HEK293 (cell line): ENCODE measurements around the gene SAMD1.

Source experiments
- GLIS2 ChIP-seq: fragments of 450-650 bp; formaldehyde crosslinking; IDR thresholded peaks from 2 replicates; pipeline ENCODE4 v1.5.1; 2016; ENCODE audit warnings: missing biosample characterization, missing genetic modification characterization
- HOXD13 ChIP-seq: sonication (generic); formaldehyde crosslinking; IDR thresholded peaks from 2 replicates; pipeline ENCODE4 v1.8.0; 2022; ENCODE audit warnings: missing genetic modification reagents, borderline replicate concordance
- KLF9 ChIP-seq: fragments of 450-650 bp; formaldehyde crosslinking; IDR thresholded peaks from 2 replicates; pipeline ENCODE4 v1.5.1; 2016; ENCODE audit warnings: missing biosample characterization, missing genetic modification characterization, low read depth
- SCRT1 ChIP-seq: fragments of 450-650 bp; formaldehyde crosslinking; IDR thresholded peaks from 2 replicates; pipeline ENCODE4 v1.5.1; 2016; ENCODE audit warnings: missing biosample characterization, missing genetic modification characterization, borderline replicate concordance
- TRIM28 ChIP-seq: IDR thresholded peaks from 2 replicates; pipeline ENCODE4 v1.6.1; 2011; ENCODE audit warnings: low read length, control low read depth, borderline replicate concordance
- ZBTB20 ChIP-seq: fragments of 450-650 bp; formaldehyde crosslinking; IDR thresholded peaks from 2 replicates; pipeline ENCODE4 v1.5.1; 2016; ENCODE audit warnings: missing biosample characterization, missing genetic modification characterization
- ZBTB8A ChIP-seq: fragments of 450-650 bp; formaldehyde crosslinking; IDR thresholded peaks from 2 replicates; pipeline ENCODE4 v1.5.1; 2016; ENCODE audit warnings: missing biosample characterization, missing genetic modification characterization
- ZNF121 ChIP-seq: fragments of 450-650 bp; formaldehyde crosslinking; IDR thresholded peaks from 2 replicates; pipeline ENCODE4 v1.5.1; 2016; ENCODE audit warnings: missing biosample characterization, missing genetic modification characterization
- ZNF311 ChIP-seq: fragments of 450-650 bp; formaldehyde crosslinking; IDR thresholded peaks from 2 replicates; pipeline ENCODE4 v1.5.1; 2017; ENCODE audit warnings: missing biosample characterization, missing genetic modification characterization, borderline replicate concordance
- ZNF335 ChIP-seq: fragments of 450-650 bp; formaldehyde crosslinking; conservative IDR thresholded peaks from 2 replicates; pipeline ENCODE4 v1.5.1; 2016; ENCODE audit warnings: missing biosample characterization, missing genetic modification characterization
- ZNF341 ChIP-seq: fragments of 450-650 bp; formaldehyde crosslinking; IDR thresholded peaks from 2 replicates; pipeline ENCODE4; 2016; ENCODE audit warnings: low read depth, missing biosample characterization, missing genetic modification characterization
- ZNF391 ChIP-seq: fragments of 450-650 bp; formaldehyde crosslinking; IDR thresholded peaks from 2 replicates; pipeline ENCODE4 v1.5.1; 2016; ENCODE audit warnings: low read depth, missing biosample characterization, missing genetic modification characterization, borderline replicate concordance
- ZNF423 ChIP-seq: fragments of 450-650 bp; formaldehyde crosslinking; IDR thresholded peaks from 2 replicates; pipeline ENCODE4 v1.5.1; 2016; ENCODE audit warnings: missing biosample characterization, missing genetic modification characterization
- ZNF555 ChIP-seq: fragments of 450-650 bp; formaldehyde crosslinking; conservative IDR thresholded peaks from 2 replicates; pipeline ENCODE4 v1.5.1; 2017; ENCODE audit warnings: missing biosample characterization, mild to moderate bottlenecking, missing genetic modification characterization, inconsistent platforms
- ZNF571 ChIP-seq: fragments of 450-650 bp; formaldehyde crosslinking; IDR thresholded peaks from 2 replicates; pipeline ENCODE4 v1.5.0; 2017; ENCODE audit warnings: missing biosample characterization, missing genetic modification characterization
- ZNF626 ChIP-seq: fragments of 450-650 bp; sonication (Bioruptor Pico); formaldehyde crosslinking; IDR thresholded peaks from 2 replicates; pipeline ENCODE4 v1.5.1; 2018; ENCODE audit warnings: missing biosample characterization, missing genetic modification characterization, inconsistent platforms
- ZNF660 ChIP-seq: fragments of 450-650 bp; IDR thresholded peaks from 2 replicates; pipeline ENCODE4 v1.5.1; 2018; ENCODE audit warnings: missing biosample characterization, mild to moderate bottlenecking, missing genetic modification characterization
- ZSCAN16 ChIP-seq: fragments of 450-650 bp; formaldehyde crosslinking; IDR thresholded peaks from 2 replicates; pipeline ENCODE4 v1.5.1; 2016; ENCODE audit warnings: missing biosample characterization, missing genetic modification characterization
- ZSCAN30 ChIP-seq: fragments of 450-650 bp; IDR thresholded peaks from 2 replicates; pipeline ENCODE4 v1.5.1; 2018; ENCODE audit warnings: missing biosample characterization, mild to moderate bottlenecking, missing genetic modification characterization, moderate library complexity
- TF ChIP-seq, protein P1 (sequence below): sonication (generic); formaldehyde crosslinking; IDR thresholded peaks from 2 replicates; pipeline ENCODE4 v1.8.1; 2022; ENCODE audit warnings: mild to moderate bottlenecking, moderate library complexity, missing genetic modification reagents
- TF ChIP-seq, protein P2 (sequence below): fragments of 450-650 bp; formaldehyde crosslinking; IDR thresholded peaks from 2 replicates; pipeline ENCODE4 v1.5.1; 2017; ENCODE audit warnings: missing biosample characterization, missing genetic modification characterization
- TF ChIP-seq, protein P3 (sequence below): fragments of 450-650 bp; formaldehyde crosslinking; IDR thresholded peaks from 2 replicates; pipeline ENCODE4 v1.5.1; 2016; ENCODE audit warnings: missing biosample characterization, missing genetic modification characterization
- TF ChIP-seq, protein P4 (sequence below): fragments of 450-650 bp; formaldehyde crosslinking; IDR thresholded peaks from 2 replicates; pipeline ENCODE4 v1.5.1; 2016; ENCODE audit warnings: missing biosample characterization, missing genetic modification characterization
- TF ChIP-seq, protein P5 (sequence below): fragments of 450-650 bp; formaldehyde crosslinking; IDR thresholded peaks from 2 replicates; pipeline ENCODE4 v1.5.1; 2017; ENCODE audit warnings: missing biosample characterization, missing genetic modification characterization
- TF ChIP-seq, protein P6 (sequence below): fragments of 450-650 bp; formaldehyde crosslinking; IDR thresholded peaks from 2 replicates; pipeline ENCODE4 v1.5.1; 2016; ENCODE audit warnings: missing biosample characterization, missing genetic modification characterization

The SAMD1 gene

DNA sequence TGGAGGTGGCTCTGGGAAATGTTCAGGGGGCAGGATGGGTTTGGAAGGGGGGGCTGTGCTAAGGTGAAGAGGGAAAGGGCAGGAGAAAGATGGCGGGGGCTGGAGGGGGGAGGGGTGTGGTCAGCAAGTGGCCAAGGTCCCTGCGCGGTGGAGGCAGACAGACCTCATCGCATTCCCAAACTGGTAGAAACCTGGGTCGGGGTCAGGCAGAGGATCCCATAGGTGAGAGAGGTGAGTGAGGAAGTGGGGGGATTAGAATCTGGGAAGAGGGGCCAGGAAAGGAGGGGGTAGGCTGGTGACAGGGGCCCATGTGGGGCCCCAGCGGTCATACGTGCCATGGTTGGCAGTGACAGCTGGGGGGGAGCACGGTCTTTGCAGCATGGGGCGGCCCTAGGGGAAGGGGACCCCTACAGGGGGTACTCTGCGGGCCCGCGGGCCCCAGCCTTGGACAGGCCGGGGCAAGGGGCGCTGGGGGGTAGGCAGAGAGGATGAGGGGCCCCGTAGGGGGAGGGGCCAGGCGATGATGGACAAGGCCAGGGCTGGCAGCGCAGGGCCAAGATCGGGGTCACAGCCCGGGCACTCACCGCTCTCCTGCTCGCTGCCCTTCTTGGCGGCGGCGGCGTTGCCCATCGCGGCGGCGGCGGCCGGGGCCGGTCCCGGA is 26.5 kb upstream of the SAMD1 start (continued):
- TF ChIP-seq ZSCAN16 (no peak), ZNF555 (no peak), ZNF423 (no peak), ZNF335 (tag by site-specific recombination) (peak; percentile 47), KLF9 (tag by site-specific recombination) (peak; percentile 55; the same call in 1 of the 2 replicates), ZNF660 (tag by site-specific recombination) (0 out of 2 replicates have a peak, but pooled peaks have one; percentile 49), ZNF571 (tag by site-specific recombination) (no peak), TRIM28 (no peak), HOXD13 (CRISPR knock-in tag) (no peak), ZNF341 (no peak), ZNF311 (tag by site-specific recombination) (no peak), ZNF626 (tag by site-specific recombination) (no peak), ZBTB8A (0 out of 2 replicates have a peak, but pooled peaks have one; percentile 28), ZSCAN30 (0 out of 2 replicates have a peak, but pooled peaks have one; percentile 13), ZNF121 (no peak), GLIS2 (tag by site-specific recombination) (peak; percentile 72), ZNF391 (tag by site-specific recombination) (no peak), SCRT1 (tag by site-specific recombination) (no peak), ZBTB20 (tag by site-specific recombination) (peak; percentile 49; the same call in 1 of the 2 replicates)
- TF ChIP-seq, protein P1, sequence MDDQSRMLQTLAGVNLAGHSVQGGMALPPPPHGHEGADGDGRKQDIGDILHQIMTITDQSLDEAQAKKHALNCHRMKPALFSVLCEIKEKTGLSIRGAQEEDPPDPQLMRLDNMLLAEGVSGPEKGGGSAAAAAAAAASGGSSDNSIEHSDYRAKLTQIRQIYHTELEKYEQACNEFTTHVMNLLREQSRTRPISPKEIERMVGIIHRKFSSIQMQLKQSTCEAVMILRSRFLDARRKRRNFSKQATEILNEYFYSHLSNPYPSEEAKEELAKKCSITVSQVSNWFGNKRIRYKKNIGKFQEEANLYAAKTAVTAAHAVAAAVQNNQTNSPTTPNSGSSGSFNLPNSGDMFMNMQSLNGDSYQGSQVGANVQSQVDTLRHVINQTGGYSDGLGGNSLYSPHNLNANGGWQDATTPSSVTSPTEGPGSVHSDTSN = no peak
- TF ChIP-seq, protein P2, sequence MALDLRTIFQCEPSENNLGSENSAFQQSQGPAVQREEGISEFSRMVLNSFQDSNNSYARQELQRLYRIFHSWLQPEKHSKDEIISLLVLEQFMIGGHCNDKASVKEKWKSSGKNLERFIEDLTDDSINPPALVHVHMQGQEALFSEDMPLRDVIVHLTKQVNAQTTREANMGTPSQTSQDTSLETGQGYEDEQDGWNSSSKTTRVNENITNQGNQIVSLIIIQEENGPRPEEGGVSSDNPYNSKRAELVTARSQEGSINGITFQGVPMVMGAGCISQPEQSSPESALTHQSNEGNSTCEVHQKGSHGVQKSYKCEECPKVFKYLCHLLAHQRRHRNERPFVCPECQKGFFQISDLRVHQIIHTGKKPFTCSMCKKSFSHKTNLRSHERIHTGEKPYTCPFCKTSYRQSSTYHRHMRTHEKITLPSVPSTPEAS = no peak
- TF ChIP-seq, protein P3, sequence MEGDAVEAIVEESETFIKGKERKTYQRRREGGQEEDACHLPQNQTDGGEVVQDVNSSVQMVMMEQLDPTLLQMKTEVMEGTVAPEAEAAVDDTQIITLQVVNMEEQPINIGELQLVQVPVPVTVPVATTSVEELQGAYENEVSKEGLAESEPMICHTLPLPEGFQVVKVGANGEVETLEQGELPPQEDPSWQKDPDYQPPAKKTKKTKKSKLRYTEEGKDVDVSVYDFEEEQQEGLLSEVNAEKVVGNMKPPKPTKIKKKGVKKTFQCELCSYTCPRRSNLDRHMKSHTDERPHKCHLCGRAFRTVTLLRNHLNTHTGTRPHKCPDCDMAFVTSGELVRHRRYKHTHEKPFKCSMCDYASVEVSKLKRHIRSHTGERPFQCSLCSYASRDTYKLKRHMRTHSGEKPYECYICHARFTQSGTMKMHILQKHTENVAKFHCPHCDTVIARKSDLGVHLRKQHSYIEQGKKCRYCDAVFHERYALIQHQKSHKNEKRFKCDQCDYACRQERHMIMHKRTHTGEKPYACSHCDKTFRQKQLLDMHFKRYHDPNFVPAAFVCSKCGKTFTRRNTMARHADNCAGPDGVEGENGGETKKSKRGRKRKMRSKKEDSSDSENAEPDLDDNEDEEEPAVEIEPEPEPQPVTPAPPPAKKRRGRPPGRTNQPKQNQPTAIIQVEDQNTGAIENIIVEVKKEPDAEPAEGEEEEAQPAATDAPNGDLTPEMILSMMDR (tag by site-specific recombination) = peak; percentile 48; the same call in 1 of the 2 replicates
- TF ChIP-seq, protein P4, sequence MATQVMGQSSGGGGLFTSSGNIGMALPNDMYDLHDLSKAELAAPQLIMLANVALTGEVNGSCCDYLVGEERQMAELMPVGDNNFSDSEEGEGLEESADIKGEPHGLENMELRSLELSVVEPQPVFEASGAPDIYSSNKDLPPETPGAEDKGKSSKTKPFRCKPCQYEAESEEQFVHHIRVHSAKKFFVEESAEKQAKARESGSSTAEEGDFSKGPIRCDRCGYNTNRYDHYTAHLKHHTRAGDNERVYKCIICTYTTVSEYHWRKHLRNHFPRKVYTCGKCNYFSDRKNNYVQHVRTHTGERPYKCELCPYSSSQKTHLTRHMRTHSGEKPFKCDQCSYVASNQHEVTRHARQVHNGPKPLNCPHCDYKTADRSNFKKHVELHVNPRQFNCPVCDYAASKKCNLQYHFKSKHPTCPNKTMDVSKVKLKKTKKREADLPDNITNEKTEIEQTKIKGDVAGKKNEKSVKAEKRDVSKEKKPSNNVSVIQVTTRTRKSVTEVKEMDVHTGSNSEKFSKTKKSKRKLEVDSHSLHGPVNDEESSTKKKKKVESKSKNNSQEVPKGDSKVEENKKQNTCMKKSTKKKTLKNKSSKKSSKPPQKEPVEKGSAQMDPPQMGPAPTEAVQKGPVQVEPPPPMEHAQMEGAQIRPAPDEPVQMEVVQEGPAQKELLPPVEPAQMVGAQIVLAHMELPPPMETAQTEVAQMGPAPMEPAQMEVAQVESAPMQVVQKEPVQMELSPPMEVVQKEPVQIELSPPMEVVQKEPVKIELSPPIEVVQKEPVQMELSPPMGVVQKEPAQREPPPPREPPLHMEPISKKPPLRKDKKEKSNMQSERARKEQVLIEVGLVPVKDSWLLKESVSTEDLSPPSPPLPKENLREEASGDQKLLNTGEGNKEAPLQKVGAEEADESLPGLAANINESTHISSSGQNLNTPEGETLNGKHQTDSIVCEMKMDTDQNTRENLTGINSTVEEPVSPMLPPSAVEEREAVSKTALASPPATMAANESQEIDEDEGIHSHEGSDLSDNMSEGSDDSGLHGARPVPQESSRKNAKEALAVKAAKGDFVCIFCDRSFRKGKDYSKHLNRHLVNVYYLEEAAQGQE = no peak; the same call in 1 of the 2 replicates
- TF ChIP-seq, protein P5, sequence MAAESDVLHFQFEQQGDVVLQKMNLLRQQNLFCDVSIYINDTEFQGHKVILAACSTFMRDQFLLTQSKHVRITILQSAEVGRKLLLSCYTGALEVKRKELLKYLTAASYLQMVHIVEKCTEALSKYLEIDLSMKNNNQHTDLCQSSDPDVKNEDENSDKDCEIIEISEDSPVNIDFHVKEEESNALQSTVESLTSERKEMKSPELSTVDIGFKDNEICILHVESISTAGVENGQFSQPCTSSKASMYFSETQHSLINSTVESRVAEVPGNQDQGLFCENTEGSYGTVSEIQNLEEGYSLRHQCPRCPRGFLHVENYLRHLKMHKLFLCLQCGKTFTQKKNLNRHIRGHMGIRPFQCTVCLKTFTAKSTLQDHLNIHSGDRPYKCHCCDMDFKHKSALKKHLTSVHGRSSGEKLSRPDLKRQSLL (tag by site-specific recombination) = no peak
- TF ChIP-seq, protein P6, sequence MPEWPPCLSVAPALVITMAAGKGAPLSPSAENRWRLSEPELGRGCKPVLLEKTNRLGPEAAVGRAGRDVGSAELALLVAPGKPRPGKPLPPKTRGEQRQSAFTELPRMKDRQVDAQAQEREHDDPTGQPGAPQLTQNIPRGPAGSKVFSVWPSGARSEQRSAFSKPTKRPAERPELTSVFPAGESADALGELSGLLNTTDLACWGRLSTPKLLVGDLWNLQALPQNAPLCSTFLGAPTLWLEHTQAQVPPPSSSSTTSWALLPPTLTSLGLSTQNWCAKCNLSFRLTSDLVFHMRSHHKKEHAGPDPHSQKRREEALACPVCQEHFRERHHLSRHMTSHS (tag by site-specific recombination) = no peak
